Measurements from ENCODE around the gene SPATA7.

- TF ChIP-seq POLR2A (conservative IDR thresholded peaks at IDR 0.05) (no peak), POLR2AphosphoS5 (IDR thresholded peaks at IDR 0.05; ENCODE audit: control insufficient read depth, insufficient read depth, low read depth, low read length) (no peak), FOSL1 (tag; conservative IDR thresholded peaks at IDR 0.05) (no peak), PRMT5 (CRISPR knock-in tag; IDR thresholded peaks at IDR 0.05) (no peak), KDM1A (IDR thresholded peaks at IDR 0.05) (no peak), ZNF263 (CRISPR knock-in tag; IDR thresholded peaks at IDR 0.05; ENCODE audit: borderline replicate concordance) (no peak), IRF9 (tag; IDR thresholded peaks at IDR 0.05) (no peak), SIN3B (IDR thresholded peaks at IDR 0.05; ENCODE audit: low read depth) (no peak), MTF1 (CRISPR knock-in tag; IDR thresholded peaks at IDR 0.05; ENCODE audit: borderline replicate concordance) (no peak), RAD51 (IDR thresholded peaks at IDR 0.05; ENCODE audit: borderline replicate concordance, low read depth) (no peak), HMGN3 (IDR thresholded peaks at IDR 0.05; ENCODE audit: borderline replicate concordance, extremely low read depth, insufficient read length, low read depth, low read length) (no peak), RBBP5 (IDR thresholded peaks at IDR 0.05; ENCODE audit: borderline replicate concordance, insufficient read depth, low read length, poor library complexity, severe bottlenecking) (no peak), SETDB1 (IDR thresholded peaks at IDR 0.05; ENCODE audit: low read length) (no peak), CTCF (IDR thresholded peaks at IDR 0.05 in 2 of 3, conservative IDR thresholded peaks at IDR 0.05 in 1 of 3; ENCODE audit: insufficient read depth in 2 of 3, low read depth in 1 of 3, low read length in 3 of 3) (no peak)
Observed at GRCh38 chr14:88420187-88420586, 34.7 kb downstream of the SPATA7 start.
